PC-3 (cell line): ENCODE data around the gene LRRC8C.

ENCODE experiments used
- EZH2 ChIP-seq: fragments of 300-600 bp; sonication (generic); IDR thresholded peaks from one replicate; pipeline ENCODE4 v1.6.1; 2017; ENCODE audit warnings: antibody characterized with exemption, mild to moderate bottlenecking, low read length; ENCODE audit not compliant: unreplicated experiment
- TF ChIP-seq, protein P1 (sequence below): fragments of 300-600 bp; sonication (generic); conservative IDR thresholded peaks from 2 replicates; pipeline ENCODE4 v1.5.1; 2017; ENCODE audit warnings: antibody characterized with exemption, low read depth, mild to moderate bottlenecking, low read length

DNA sequence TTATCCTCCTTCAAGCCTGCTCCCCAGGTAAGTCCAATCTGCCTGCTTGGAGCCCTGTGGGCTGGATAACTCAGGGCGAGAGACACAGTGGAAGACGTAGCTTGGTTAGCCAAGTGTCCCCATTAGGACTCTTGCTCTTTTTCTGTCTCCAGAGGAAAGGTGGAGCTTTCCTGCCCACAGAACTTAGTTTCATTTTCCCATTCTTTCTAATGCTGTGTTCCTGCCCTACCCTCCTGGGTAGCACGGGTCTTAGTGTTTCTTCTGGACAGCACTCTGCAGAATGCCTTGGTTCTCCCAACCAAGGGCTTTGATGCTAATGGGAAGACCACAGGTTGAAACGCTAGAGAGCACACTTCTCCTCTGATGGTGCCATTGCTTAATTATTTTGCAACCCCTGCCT is 95.5 kb downstream of the LRRC8C start:
- TF ChIP-seq, protein P1, sequence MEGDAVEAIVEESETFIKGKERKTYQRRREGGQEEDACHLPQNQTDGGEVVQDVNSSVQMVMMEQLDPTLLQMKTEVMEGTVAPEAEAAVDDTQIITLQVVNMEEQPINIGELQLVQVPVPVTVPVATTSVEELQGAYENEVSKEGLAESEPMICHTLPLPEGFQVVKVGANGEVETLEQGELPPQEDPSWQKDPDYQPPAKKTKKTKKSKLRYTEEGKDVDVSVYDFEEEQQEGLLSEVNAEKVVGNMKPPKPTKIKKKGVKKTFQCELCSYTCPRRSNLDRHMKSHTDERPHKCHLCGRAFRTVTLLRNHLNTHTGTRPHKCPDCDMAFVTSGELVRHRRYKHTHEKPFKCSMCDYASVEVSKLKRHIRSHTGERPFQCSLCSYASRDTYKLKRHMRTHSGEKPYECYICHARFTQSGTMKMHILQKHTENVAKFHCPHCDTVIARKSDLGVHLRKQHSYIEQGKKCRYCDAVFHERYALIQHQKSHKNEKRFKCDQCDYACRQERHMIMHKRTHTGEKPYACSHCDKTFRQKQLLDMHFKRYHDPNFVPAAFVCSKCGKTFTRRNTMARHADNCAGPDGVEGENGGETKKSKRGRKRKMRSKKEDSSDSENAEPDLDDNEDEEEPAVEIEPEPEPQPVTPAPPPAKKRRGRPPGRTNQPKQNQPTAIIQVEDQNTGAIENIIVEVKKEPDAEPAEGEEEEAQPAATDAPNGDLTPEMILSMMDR: no peak
- no peak for TF ChIP-seq EZH2
